ENCODE measurements around the gene SRP72.
"Not testable (repeated sequence)": the region's sequence is repeated elsewhere in the genome, so short reads cannot be mapped to it uniquely, and the experiment has no call there.

The SRP72 gene

GRCh38 chr4:56464581-56464980 lies 2.8 kb upstream of the SRP72 start:
- no peak for DNase-seq (ENCODE audit: low read depth in 2 of 2, low spot score in 1 of 2)

- DNase-seq (ENCODE audit: low read depth in 2 of 2, low spot score in 1 of 2), result no peak
These were observed 1.7 kb upstream of the SRP72 start for GRCh38 chr4:56465599-56466295.

GRCh38 chr4:56466296-56466761 lies 1.1 kb upstream of the SRP72 start:
- DNase-seq (ENCODE audit: low read depth in 2 of 2, low spot score in 1 of 2), result not testable (repeated sequence)

GRCh38 chr4:56466910-56467283 lies 520 bp upstream of the SRP72 start:
- DNase-seq (ENCODE audit: low read depth in 2 of 2, low spot score in 1 of 2), result no peak

GRCh38 chr4:56468097-56468422 lies 643 bp downstream of the SRP72 start:
- no peak for DNase-seq (ENCODE audit: low read depth in 2 of 2, low spot score in 1 of 2)

GRCh38 chr4:56469489-56470210 lies 2.2 kb downstream of the SRP72 start:
- DNase-seq (ENCODE audit: low read depth in 2 of 2, low spot score in 1 of 2), result no peak

GRCh38 chr4:56475917-56476316 lies 8.5 kb downstream of the SRP72 start:
- no peak for DNase-seq (ENCODE audit: low read depth in 2 of 2, low spot score in 1 of 2)

GRCh38 chr4:56477192-56477702 lies 9.8 kb downstream of the SRP72 start:
- no peak for DNase-seq (ENCODE audit: low read depth in 2 of 2, low spot score in 1 of 2)

GRCh38 chr4:56480691-56481090 lies 13.3 kb downstream of the SRP72 start:
- DNase-seq (ENCODE audit: low read depth in 2 of 2, low spot score in 1 of 2), result no peak

GRCh38 chr4:56496241-56496640 lies 28.8 kb downstream of the SRP72 start:
- DNase-seq (ENCODE audit: low read depth in 2 of 2, low spot score in 1 of 2), result no peak

GRCh38 chr4:56505269-56506130 lies 38.1 kb downstream of the SRP72 start, which contains the start of gene ARL9:
Gene ARL9, plus strand, starts transcription at chr4:56505791. Its CDS starts 72 bp downstream, at chr4:56505863.
- DNase-seq (ENCODE audit: low read depth in 2 of 2, low spot score in 1 of 2), result peak; percentile 15 to 32

GRCh38 chr4:56511098-56511497 lies 43.7 kb downstream of the SRP72 start:
- DNase-seq (ENCODE audit: low read depth in 2 of 2, low spot score in 1 of 2), result no peak

- DNase-seq (ENCODE audit: low read depth in 2 of 2, low spot score in 1 of 2), result no peak
These were observed 44.7 kb downstream of the SRP72 start for GRCh38 chr4:56512166-56512565.

GRCh38 chr4:56513517-56513916 lies 46.1 kb downstream of the SRP72 start:
- no peak for DNase-seq (ENCODE audit: low read depth in 2 of 2, low spot score in 1 of 2)

GRCh38 chr4:56530269-56531148 lies 63.1 kb downstream of the SRP72 start:
- peak; percentile 52 to 65 for DNase-seq (ENCODE audit: low read depth in 2 of 2, low spot score in 1 of 2)

- no peak for DNase-seq (ENCODE audit: low read depth in 2 of 2, low spot score in 1 of 2)
These were observed 63.8 kb downstream of the SRP72 start for GRCh38 chr4:56531149-56531770.

GRCh38 chr4:56531823-56532222 lies 64.4 kb downstream of the SRP72 start:
- no peak for DNase-seq (ENCODE audit: low read depth in 2 of 2, low spot score in 1 of 2)

- no peak for DNase-seq (ENCODE audit: low read depth in 2 of 2, low spot score in 1 of 2)
These were observed 64.8 kb downstream of the SRP72 start for GRCh38 chr4:56532239-56532638.

GRCh38 chr4:56535915-56536314 lies 68.5 kb downstream of the SRP72 start:
- no peak for DNase-seq (ENCODE audit: low read depth in 2 of 2, low spot score in 1 of 2)

- DNase-seq (ENCODE audit: low read depth in 2 of 2, low spot score in 1 of 2), result no peak
These were observed 69.7 kb downstream of the SRP72 start for GRCh38 chr4:56537147-56537546.

Measured in stimulated activated CD8-positive, alpha-beta memory T cell treated with anti-CD3 and anti-CD28 coated beads, Interleukin-4, amount 100 ng/mL, for 4 hours (primary cell).